GM10266 (cell line): ENCODE measurements around the gene ARHGAP4.
A peak's percentile ranks its signal among the peaks of the same experiment; 100 is the strongest.

Experiments
- DNase-seq: peaks from one replicate; pipeline ENCODE4 v3.0.0; 2012; ENCODE audit errors: extremely low spot score
- TF ChIP-seq, protein P1 (sequence below): IDR thresholded peaks from 2 replicates; pipeline ENCODE4 v1.5.1; 2012; ENCODE audit warnings: mild to moderate bottlenecking, low read depth; ENCODE audit not compliant: control insufficient read depth, insufficient read depth; ENCODE audit errors: missing control alignments

ARHGAP4 gene

GRCh38 chrX:153955228-153955732 is 29.2 kb upstream of the ARHGAP4 start:
- TF ChIP-seq, protein P1, sequence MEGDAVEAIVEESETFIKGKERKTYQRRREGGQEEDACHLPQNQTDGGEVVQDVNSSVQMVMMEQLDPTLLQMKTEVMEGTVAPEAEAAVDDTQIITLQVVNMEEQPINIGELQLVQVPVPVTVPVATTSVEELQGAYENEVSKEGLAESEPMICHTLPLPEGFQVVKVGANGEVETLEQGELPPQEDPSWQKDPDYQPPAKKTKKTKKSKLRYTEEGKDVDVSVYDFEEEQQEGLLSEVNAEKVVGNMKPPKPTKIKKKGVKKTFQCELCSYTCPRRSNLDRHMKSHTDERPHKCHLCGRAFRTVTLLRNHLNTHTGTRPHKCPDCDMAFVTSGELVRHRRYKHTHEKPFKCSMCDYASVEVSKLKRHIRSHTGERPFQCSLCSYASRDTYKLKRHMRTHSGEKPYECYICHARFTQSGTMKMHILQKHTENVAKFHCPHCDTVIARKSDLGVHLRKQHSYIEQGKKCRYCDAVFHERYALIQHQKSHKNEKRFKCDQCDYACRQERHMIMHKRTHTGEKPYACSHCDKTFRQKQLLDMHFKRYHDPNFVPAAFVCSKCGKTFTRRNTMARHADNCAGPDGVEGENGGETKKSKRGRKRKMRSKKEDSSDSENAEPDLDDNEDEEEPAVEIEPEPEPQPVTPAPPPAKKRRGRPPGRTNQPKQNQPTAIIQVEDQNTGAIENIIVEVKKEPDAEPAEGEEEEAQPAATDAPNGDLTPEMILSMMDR, result no peak
- DNase-seq, result no peak

- TF ChIP-seq, protein P1, result no peak
These were observed 28.6 kb upstream of the ARHGAP4 start for GRCh38 chrX:153954558-153955227.

GRCh38 chrX:153953892-153954557 is 28.0 kb upstream of the ARHGAP4 start:
- TF ChIP-seq, protein P1, result no peak
- DNase-seq, result no peak

More at GRCh38 chrX:153954558-153955227, 28.6 kb upstream of the ARHGAP4 start:
- DNase-seq, result no peak

- TF ChIP-seq, protein P1, result peak; percentile 87
- peak; percentile 85 for DNase-seq
These were observed 27.3 kb upstream of the ARHGAP4 start for GRCh38 chrX:153953342-153953830.

GRCh38 chrX:153952373-153953026 is 26.4 kb upstream of the ARHGAP4 start:
- TF ChIP-seq, protein P1, result no peak
- no peak for DNase-seq

GRCh38 chrX:153951683-153952372 is 25.8 kb upstream of the ARHGAP4 start:
- DNase-seq, result no peak
- TF ChIP-seq, protein P1, result no peak
